Activated CD4-positive, alpha-beta T cell treated with anti-CD3 and anti-CD28 coated beads, Interleukin-2, amount 10 ng/mL, durations not matched to agents 24 days and 14 days (primary cell): ENCODE results near the gene TREM2. TPM values are rescaled to one million over a fixed set of nuclear protein-coding genes. Genes with fewer than 3 reads are reported as not detected.

Experiments used
- DNase-seq: peaks from one replicate; pipeline ENCODE4 v3.0.0; 2022
- H3K27ac Mint-ChIP-seq: one replicate; pipeline ENCODE4 v1.8.0; 2022; ENCODE audit warnings: mild to moderate bottlenecking, mixed read lengths
- H3K27me3 Mint-ChIP-seq: one replicate; pipeline ENCODE4 v1.8.0; 2022; ENCODE audit warnings: mixed read lengths
- H3K36me3 Mint-ChIP-seq: one replicate; pipeline ENCODE4 v1.8.0; 2022; ENCODE audit warnings: low read depth, mild to moderate bottlenecking, mixed read lengths
- H3K4me1 Mint-ChIP-seq: one replicate; pipeline ENCODE4 v1.8.0; 2021; ENCODE audit warnings: mixed read lengths
- H3K4me3 Mint-ChIP-seq: one replicate; pipeline ENCODE4 v1.8.0; 2022; ENCODE audit warnings: mild to moderate bottlenecking, moderate library complexity, mixed read lengths
- H3K9me3 Mint-ChIP-seq: one replicate; pipeline ENCODE4 v1.8.0; 2021; ENCODE audit warnings: mixed read lengths
- intact Hi-C: fragments of 100-400 bp; cut with micrococcal nuclease; formaldehyde crosslinking; loops from one replicate; pipeline ENCODE4 v1.15.1; 2023
- total RNA-seq: library from RNA; stranded (reverse); gene quantifications from 2 replicates; pipeline ENCODE4 v1.2.3, GENCODE V29; 2022

Gene TREM2
- total RNA-seq, 1 donor from 2014 or later = not detected

- Mint-ChIP-seq H3K4me1 (no peaks in the 10 kb centered on the region), H3K27me3 (peaks cover 22% of the 10 kb centered on the region), H3K9me3 (no peaks in the 10 kb centered on the region), H3K36me3 (no peaks in the 10 kb centered on the region), H3K4me3 (no peak overlapping the region), H3K27ac (no peak overlapping the region)
- intact Hi-C loops = no loop called here
- no peak for DNase-seq
Observed at GRCh38 chr6:41175084-41175483, 12.2 kb upstream of the TREM2 start.

- DNase-seq = no peak
- Mint-ChIP-seq H3K36me3 (no peaks in the 10 kb centered on the region), H3K27me3 (peaks cover 22% of the 10 kb centered on the region), H3K27ac (no peak overlapping the region), H3K4me3 (no peak overlapping the region), H3K4me1 (no peaks in the 10 kb centered on the region), H3K9me3 (no peaks in the 10 kb centered on the region)
- intact Hi-C loops = no loop called here
Observed at GRCh38 chr6:41174610-41175009, 11.7 kb upstream of the TREM2 start.

- no peaks in the 10 kb centered on the region for H3K4me1 Mint-ChIP-seq
- H3K9me3 Mint-ChIP-seq = no peaks in the 10 kb centered on the region
- intact Hi-C loops = no loop called here
- H3K27ac Mint-ChIP-seq = no peak overlapping the region
- no peak overlapping the region for H3K4me3 Mint-ChIP-seq
- H3K36me3 Mint-ChIP-seq = no peaks in the 10 kb centered on the region
- DNase-seq = no peak
- peaks cover 19% of the 10 kb centered on the region for H3K27me3 Mint-ChIP-seq
Observed at GRCh38 chr6:41171908-41172307, 9.0 kb upstream of the TREM2 start.

GRCh38 chr6:41170547-41171160 is 7.7 kb upstream of the TREM2 start:
- Mint-ChIP-seq H3K4me3 (no peak overlapping the region), H3K9me3 (no peaks in the 10 kb centered on the region)
- no peak for DNase-seq

GRCh38 chr6:41167173-41167963 is 4.5 kb upstream of the TREM2 start:
- H3K4me3 Mint-ChIP-seq = no peak overlapping the region

More at GRCh38 chr6:41170547-41171160, 7.7 kb upstream of the TREM2 start:
- Mint-ChIP-seq H3K27me3 (peaks cover 14% of the 10 kb centered on the region), H3K4me1 (no peaks in the 10 kb centered on the region), H3K27ac (no peak overlapping the region), H3K36me3 (no peaks in the 10 kb centered on the region)
- intact Hi-C loops = no loop called here

GRCh38 chr6:41164551-41165120 is 1.7 kb upstream of the TREM2 start:
- peaks cover 9% of the 10 kb centered on the region for H3K27me3 Mint-ChIP-seq
- H3K4me3 Mint-ChIP-seq = no peak overlapping the region
- H3K4me1 Mint-ChIP-seq = no peaks in the 10 kb centered on the region
- H3K36me3 Mint-ChIP-seq = no peaks in the 10 kb centered on the region
- intact Hi-C loops = no loop called here
- H3K9me3 Mint-ChIP-seq = no peaks in the 10 kb centered on the region
- DNase-seq = peak; percentile 5
- H3K27ac Mint-ChIP-seq = no peak overlapping the region

More at GRCh38 chr6:41167173-41167963, 4.5 kb upstream of the TREM2 start:
- Mint-ChIP-seq H3K4me1 (no peaks in the 10 kb centered on the region), H3K27me3 (peaks cover 6% of the 10 kb centered on the region), H3K36me3 (no peaks in the 10 kb centered on the region), H3K27ac (no peak overlapping the region), H3K9me3 (no peaks in the 10 kb centered on the region)
- intact Hi-C loops = no loop called here
- DNase-seq = no peak

GRCh38 chr6:41163419-41163717 is 452 bp upstream of the TREM2 start:
- H3K4me3 Mint-ChIP-seq = no peak overlapping the region
- intact Hi-C loops = no loop called here
- peak; percentile 49 for DNase-seq
- no peaks in the 10 kb centered on the region for H3K9me3 Mint-ChIP-seq
- H3K27me3 Mint-ChIP-seq = peaks cover 9% of the 10 kb centered on the region
- no peak overlapping the region for H3K27ac Mint-ChIP-seq
- H3K36me3 Mint-ChIP-seq = no peaks in the 10 kb centered on the region
- no peaks in the 10 kb centered on the region for H3K4me1 Mint-ChIP-seq

GRCh38 chr6:41161851-41162552 is 914 bp downstream of the TREM2 start:
- Mint-ChIP-seq H3K4me3 (no peak overlapping the region), H3K27me3 (peaks cover 11% of the 10 kb centered on the region), H3K4me1 (no peaks in the 10 kb centered on the region), H3K36me3 (no peaks in the 10 kb centered on the region), H3K9me3 (no peaks in the 10 kb centered on the region), H3K27ac (no peak overlapping the region)
- intact Hi-C loops = no loop called here
- DNase-seq = peak; percentile 40

- Mint-ChIP-seq H3K36me3 (no peaks in the 10 kb centered on the region), H3K4me1 (no peaks in the 10 kb centered on the region), H3K27me3 (peaks cover 11% of the 10 kb centered on the region), H3K27ac (no peak overlapping the region), H3K4me3 (no peak overlapping the region), H3K9me3 (no peaks in the 10 kb centered on the region)
- DNase-seq = peak; percentile 39
- intact Hi-C loops = no loop called here
Observed at GRCh38 chr6:41161380-41161779, 1.5 kb downstream of the TREM2 start.

GRCh38 chr6:41160933-41161332 is 2.0 kb downstream of the TREM2 start:
- DNase-seq = peak; percentile 40
- Mint-ChIP-seq H3K4me1 (no peaks in the 10 kb centered on the region), H3K27ac (no peak overlapping the region)

GRCh38 chr6:41159415-41160082 is 3.4 kb downstream of the TREM2 start:
- no peak overlapping the region for H3K4me3 Mint-ChIP-seq
- H3K27me3 Mint-ChIP-seq = peaks cover 17% of the 10 kb centered on the region
- DNase-seq = peak; percentile 37
- no peaks in the 10 kb centered on the region for H3K9me3 Mint-ChIP-seq
- no peaks in the 10 kb centered on the region for H3K36me3 Mint-ChIP-seq
- no peak overlapping the region for H3K27ac Mint-ChIP-seq
- H3K4me1 Mint-ChIP-seq = no peaks in the 10 kb centered on the region
- intact Hi-C loops = no loop called here

More at GRCh38 chr6:41160933-41161332, 2.0 kb downstream of the TREM2 start:
- Mint-ChIP-seq H3K9me3 (no peaks in the 10 kb centered on the region), H3K4me3 (no peak overlapping the region), H3K27me3 (peaks cover 11% of the 10 kb centered on the region), H3K36me3 (no peaks in the 10 kb centered on the region)
- intact Hi-C loops = no loop called here

GRCh38 chr6:41157323-41157722 is 5.6 kb downstream of the TREM2 start:
- no peak overlapping the region for H3K27ac Mint-ChIP-seq
- H3K9me3 Mint-ChIP-seq = no peaks in the 10 kb centered on the region
- DNase-seq = no peak
- H3K4me1 Mint-ChIP-seq = peaks cover 2% of the 10 kb centered on the region
- intact Hi-C loops = no loop called here
- H3K27me3 Mint-ChIP-seq = peaks cover 20% of the 10 kb centered on the region
- no peak overlapping the region for H3K4me3 Mint-ChIP-seq
- H3K36me3 Mint-ChIP-seq = no peaks in the 10 kb centered on the region

GRCh38 chr6:41156771-41157170 is 6.1 kb downstream of the TREM2 start:
- Mint-ChIP-seq H3K4me1 (peaks cover 2% of the 10 kb centered on the region), H3K27me3 (peaks cover 18% of the 10 kb centered on the region), H3K36me3 (no peaks in the 10 kb centered on the region), H3K27ac (no peak overlapping the region), H3K9me3 (no peaks in the 10 kb centered on the region), H3K4me3 (no peak overlapping the region)
- intact Hi-C loops = no loop called here
- DNase-seq = peak; percentile 48
